Adrenal gland (tissue), 12 donors: ENCODE measurements around the gene TMEM17. TPM values are rescaled to one million over a fixed set of nuclear protein-coding genes. Genes with fewer than 3 reads are reported as not detected.

Source experiments
- DNase-seq, 7 donors: peaks; one replicate each; pipeline ENCODE4 v3.0.0-alpha.2; 2019 to 2020
- H3K27ac ChIP-seq, 5 donors: fragments of 200-600 bp; sonication (generic) in 4 of 5; 1 replicate in 3 of 5; 2 replicates in 2 of 5; pipeline versions ENCODE4 v1.5.1 to v1.8.0; 2016 to 2020; ENCODE audit warnings: mild to moderate bottlenecking in 1 of 5
- H3K27me3 ChIP-seq: fragments of 200-600 bp; 2 replicates; pipeline ENCODE4 v1.8.0; 2021
- H3K36me3 ChIP-seq, 2 donors: fragments of 200-600 bp; replicated peaks in 1 of 2; 1 replicate in 1 of 2; 2 replicates in 1 of 2; pipeline versions ENCODE4 v1.5.1 to v1.8.0; 2018 to 2022
- H3K4me1 ChIP-seq, 2 donors: fragments of 200-600 bp; replicated peaks in 1 of 2; 1 replicate in 1 of 2; 2 replicates in 1 of 2; pipeline versions ENCODE4 v1.5.1 to v1.8.0; 2018 to 2021
- H3K4me3 ChIP-seq, 4 donors: fragments of 200-600 bp; sonication (generic) in 3 of 4; one replicate each; pipeline ENCODE4 v1.5.1; 2016 to 2018
- H3K9me3 ChIP-seq, 3 donors: fragments of 200-600 bp; sonication (generic) in 1 of 3; replicated peaks in 1 of 3; 1 replicate in 2 of 3; 2 replicates in 1 of 3; pipeline versions ENCODE4 v1.5.1 to v1.8.0; 2016 to 2021
- CTCF ChIP-seq, 6 experiments: fragments of 450-650 bp in 4 of 6; fragments of 200-600 bp in 2 of 6; sonication (generic) in 1 of 6; IDR thresholded peaks; 1 replicate in 5 of 6; 2 replicates in 1 of 6; pipeline versions ENCODE4 v1.5.1 to v1.8.0; 2016 to 2021; ENCODE audit warnings: antibody characterized with exemption in 6 of 6, mild to moderate bottlenecking in 2 of 6, moderate library complexity in 1 of 6
- POLR2A ChIP-seq, 2 donors: fragments of 450-650 bp; IDR thresholded peaks; one replicate each; pipeline ENCODE4 v1.6.1; 2017; ENCODE audit warnings: antibody characterized with exemption in 2 of 2, mild to moderate bottlenecking in 2 of 2, moderate library complexity in 1 of 2
- WGBS, 4 donors: extraction: QIAGEN DNeasy Blood & Tissue Kit in 2 of 4; methylation state at CpG; one replicate each; pipeline versions ENCODE4 v1.1.5 to v1.1.7; 2013 to 2017; 5-methylcytosine and 5-hydroxymethylcytosine counted together
- intact Hi-C, 2 donors: fragments of 100-400 bp; cut with DNase I; formaldehyde crosslinking; loops; one replicate each; pipeline versions ENCODE4 v1.14.1 to v1.15.0; 2022 to 2023
- polyA plus RNA-seq, 3 donors: library from polyadenylated mRNA; stranded (reverse); fragments of 200-250 nt in 2 of 3; fragments of 350-450 nt in 1 of 3; fragmentation: Illumina TruSeq in 1 of 3; extraction: RNeasy Lipid Tissue Mini Kit (QIAGEN cat#74804) in 1 of 3; gene quantifications; one replicate each; pipeline ENCODE4 v1.2.3, GENCODE V29; 2013 to 2014
- total RNA-seq, 9 donors: library from RNA; depleted of rRNA in 4 of 9; stranded (reverse); fragments of >200 nt in 4 of 9; fragments of 120-200 nt in 1 of 9; fragmentation: NEBNext Ultra II Directional in 1 of 9; extraction: Animal tissue kit (Norgen Biotek cat#: 25700) in 1 of 9; gene quantifications; one replicate each; pipeline versions ENCODE4 v1.1.0 to v1.2.4, GENCODE V29; 2013 to 2023
- donor health status: healthy with polysubstance abuse.
- donor health status: Bipolar disorder and iron deficiency.
- donor health status: DM: yes; HTN: yes; CAD: no.
- donor health status: DM: no; HTN: no; CAD: no.
- donor health status: DM: no; HTN: no; CAD: no.
- donor health status: DM: yes; HTN: yes; CAD: no.

TMEM17 gene
- total and polyA plus RNA-seq, 12 donors: 0.30 to 7.2 (median 3.5) TPM

- TF ChIP-seq POLR2A (IDR thresholded peaks at IDR 0.05) (no peak), CTCF (IDR thresholded peaks at IDR 0.05) (no peak)
- no peak for DNase-seq
- peaks cover 0 to 11% of the 10 kb centered on the region in 2 donors for H3K4me1 ChIP-seq
- H3K4me3 ChIP-seq: no peak overlapping the region
- no peaks in the 10 kb centered on the region for H3K9me3 ChIP-seq
- no peak overlapping the region for H3K27ac ChIP-seq
- intact Hi-C loops: no loop called here
- 59 to 86% (median 73%) methylated on average over 1 of the region's 1 CpG for WGBS, 4 donors
- H3K27me3 ChIP-seq: no peaks in the 10 kb centered on the region
- H3K36me3 ChIP-seq: no peaks in the 10 kb centered on the region
These were observed 16.3 kb downstream of the TMEM17 start for GRCh38 chr2:62489702-62490101.

GRCh38 chr2:62489162-62489561 lies 16.8 kb downstream of the TMEM17 start:
- DNase-seq: no peak
- H3K4me1 ChIP-seq: peaks cover 0 to 11% of the 10 kb centered on the region in 2 donors
- no peaks in the 10 kb centered on the region for H3K36me3 ChIP-seq
- WGBS, 4 donors: 67 to 77% (median 73%) methylated on average over 4 of the region's 4 CpGs
- TF ChIP-seq CTCF (IDR thresholded peaks at IDR 0.05): no peak
- no peak overlapping the region for H3K4me3 ChIP-seq
- no peaks in the 10 kb centered on the region for H3K27me3 ChIP-seq
- H3K9me3 ChIP-seq: no peaks in the 10 kb centered on the region
- intact Hi-C loops: no loop called here
- no peak overlapping the region for H3K27ac ChIP-seq

GRCh38 chr2:62486439-62486765 lies 19.6 kb downstream of the TMEM17 start:
- no peak overlapping the region for H3K4me3 ChIP-seq
- no peaks in the 10 kb centered on the region for H3K27me3 ChIP-seq
- TF ChIP-seq CTCF (IDR thresholded peaks at IDR 0.05): no peak
- no peak for TF ChIP-seq POLR2A (IDR thresholded peaks at IDR 0.05)
- no peaks in the 10 kb centered on the region for H3K9me3 ChIP-seq
- no peak for DNase-seq
- no peak overlapping the region for H3K27ac ChIP-seq
- WGBS, 4 donors: 47 to 71% (median 64%) methylated on average over 1 of the region's 1 CpG
- H3K36me3 ChIP-seq: no peaks in the 10 kb centered on the region
- peaks cover 0 to 11% of the 10 kb centered on the region in 2 donors for H3K4me1 ChIP-seq
- intact Hi-C loops: no loop called here

- Histone ChIP-seq H3K27ac (no peak overlapping the region), H3K4me3 (no peak overlapping the region), H3K9me3 (no peaks in the 10 kb centered on the region), H3K27me3 (no peaks in the 10 kb centered on the region), H3K36me3 (no peaks in the 10 kb centered on the region), H3K4me1 (peaks cover 0 to 11% of the 10 kb centered on the region in 2 donors)
- TF ChIP-seq POLR2A (IDR thresholded peaks at IDR 0.05) (no peak), CTCF (IDR thresholded peaks at IDR 0.05) (no peak)
- no peak for DNase-seq
- 49 to 68% (median 57%) methylated on average over 5 of the region's 5 CpGs for WGBS, 4 donors
- intact Hi-C loops: no loop called here
These were observed 20.1 kb downstream of the TMEM17 start for GRCh38 chr2:62485761-62486438.
